Fibroblast of gingiva (primary cell): ENCODE measurements around the gene DOCK1.

ENCODE experiments used
- DNase-seq: peaks from one replicate; pipeline ENCODE4 v3.0.0-alpha.2; 2011; ENCODE audit warnings: low read depth

The DOCK1 gene

DNA sequence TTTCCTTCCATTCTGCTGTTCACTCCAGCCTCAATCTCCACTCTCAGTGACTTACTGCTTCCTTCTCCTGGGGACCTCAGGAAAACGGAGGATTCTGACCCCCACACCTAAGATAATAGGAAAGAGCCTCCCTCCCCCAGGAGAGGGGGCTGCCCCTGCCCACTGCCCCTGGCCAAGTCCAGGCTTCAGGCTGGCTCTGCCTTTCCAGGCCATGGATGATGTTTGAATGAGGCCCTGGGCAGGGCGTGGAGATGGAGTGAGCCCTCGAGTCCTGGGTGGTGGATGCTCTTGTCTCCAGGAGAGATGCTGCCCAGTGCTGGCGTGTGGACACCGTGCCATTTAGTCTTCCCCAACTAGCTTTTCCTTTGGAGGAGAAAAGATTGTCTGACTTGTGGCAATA, 184.2 kb downstream of the DOCK1 start:
- no peak for DNase-seq

- DNase-seq = no peak
Observed at GRCh38 chr10:127090138-127090537, 184.9 kb downstream of the DOCK1 start.

- no peak for DNase-seq
Observed at GRCh38 chr10:127091354-127091753, 186.1 kb downstream of the DOCK1 start.

- DNase-seq = no peak
Observed at GRCh38 chr10:127092916-127093315, 187.7 kb downstream of the DOCK1 start.

DNA sequence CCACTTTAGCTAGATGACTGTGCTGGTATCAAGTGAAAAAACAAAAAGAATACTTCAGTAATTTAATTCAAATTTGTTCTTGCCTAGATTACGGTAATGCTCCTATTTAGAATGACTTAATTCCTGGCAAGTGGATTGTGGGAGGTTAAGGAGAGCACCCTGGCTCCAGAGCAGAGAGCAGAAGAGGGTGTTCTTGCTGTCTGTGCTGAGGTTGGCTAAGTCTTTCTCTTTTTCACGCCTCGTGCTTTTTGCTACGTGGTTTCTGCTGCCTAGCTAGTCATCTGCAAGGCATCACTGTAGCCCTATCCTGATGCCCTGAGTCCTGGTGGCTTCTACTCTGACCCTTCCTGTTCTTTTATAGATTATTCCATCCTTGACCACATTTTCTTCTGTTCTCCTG, 189.8 kb downstream of the DOCK1 start:
- no peak for DNase-seq

DNA sequence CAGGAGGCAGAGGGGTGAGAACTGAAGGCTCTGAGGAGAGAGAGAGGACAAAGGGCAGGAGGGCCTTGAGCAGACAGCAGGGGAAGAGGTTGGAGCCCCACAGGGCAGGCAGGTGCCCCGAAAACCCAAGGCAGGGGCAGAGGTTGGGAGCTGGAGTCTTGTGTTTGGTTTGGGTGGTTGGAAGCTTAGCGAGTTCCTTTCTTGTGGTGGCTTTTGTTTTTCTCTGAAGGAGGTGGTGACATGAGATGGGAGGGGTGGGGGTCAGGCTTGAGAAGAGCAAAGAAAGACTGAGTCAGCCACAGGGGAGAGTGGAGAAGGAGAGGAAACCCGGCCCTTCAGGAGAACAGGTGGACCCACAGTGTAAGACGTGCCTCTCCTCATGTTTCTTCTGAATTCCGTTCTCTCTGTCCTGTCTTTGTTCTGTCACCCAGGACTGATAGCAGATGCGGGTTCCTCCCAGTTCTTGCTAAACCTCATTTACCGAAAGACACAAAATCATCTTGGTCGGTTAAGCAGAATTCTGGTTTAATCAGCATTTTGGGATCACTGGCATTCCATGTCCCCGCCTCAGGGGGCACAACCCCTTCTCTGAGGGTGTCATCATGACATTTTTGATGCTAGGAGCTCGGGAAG, 195.9 kb downstream of the DOCK1 start:
- no peak for DNase-seq

DNA sequence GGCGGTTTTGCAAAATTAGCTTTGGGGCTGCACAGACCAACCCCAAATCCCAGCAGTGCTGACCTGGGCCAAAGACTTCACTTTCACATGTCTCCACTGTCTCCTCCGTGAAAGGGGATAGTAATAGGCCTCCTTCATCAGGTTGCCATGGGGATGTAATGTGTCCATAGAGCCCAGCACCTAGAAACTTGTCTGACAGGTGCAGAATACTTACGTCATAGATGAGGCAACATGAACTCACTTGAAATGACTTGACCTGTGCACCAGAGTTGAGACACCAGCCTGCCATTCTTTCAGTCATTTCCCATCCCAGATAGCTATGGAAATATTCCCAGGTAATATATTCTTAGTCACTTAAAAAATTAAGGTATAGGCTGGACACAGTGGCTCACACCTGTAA, 196.9 kb downstream of the DOCK1 start:
- DNase-seq = no peak

- no peak for DNase-seq
Observed at GRCh38 chr10:127115100-127115499, 209.9 kb downstream of the DOCK1 start.

DNA sequence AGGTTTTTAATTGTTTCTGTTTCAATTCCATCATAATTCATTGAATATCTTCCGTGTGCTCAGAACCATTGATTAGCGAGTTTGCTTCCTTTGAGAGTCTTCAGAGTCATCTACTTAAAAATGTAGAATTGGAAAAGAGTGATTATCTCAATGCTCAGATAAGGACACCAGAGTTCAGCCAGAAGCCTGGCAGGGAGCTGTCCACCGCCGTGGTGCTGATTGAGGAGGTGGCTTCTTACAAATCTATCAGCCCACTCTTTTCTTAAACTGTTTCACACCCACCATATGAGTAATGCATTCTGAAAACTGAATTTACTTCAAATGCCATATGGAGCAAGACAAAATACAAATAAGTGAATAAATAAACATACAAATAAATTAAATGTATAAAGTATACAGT, 211.9 kb downstream of the DOCK1 start:
- DNase-seq = peak; percentile 17

GRCh38 chr10:127118034-127118433, 212.8 kb downstream of the DOCK1 start:
- no peak for DNase-seq

- DNase-seq = no peak
Observed at GRCh38 chr10:127119936-127120335, 214.7 kb downstream of the DOCK1 start.

DNA sequence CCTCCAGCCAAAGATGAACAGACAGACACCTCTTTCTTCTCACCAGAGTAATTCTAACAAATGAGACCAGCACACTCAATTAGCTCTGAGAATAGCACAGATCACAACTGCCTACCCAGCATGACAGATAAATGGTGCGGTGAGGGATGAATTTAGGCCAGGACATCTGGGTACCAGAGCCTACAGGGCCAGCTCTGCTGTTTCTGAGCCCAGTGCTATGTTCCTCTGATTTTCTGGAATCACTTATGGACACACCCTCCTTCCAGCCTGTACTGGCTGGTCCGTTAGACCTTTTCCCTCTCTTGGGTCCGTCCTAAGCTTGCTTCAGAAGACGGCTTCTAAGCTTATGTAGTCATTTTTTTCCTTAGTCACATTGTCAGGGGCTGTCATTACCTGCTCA, 217.6 kb downstream of the DOCK1 start:
- no peak for DNase-seq

- DNase-seq = no peak
Observed at GRCh38 chr10:127123626-127124025, 218.4 kb downstream of the DOCK1 start.

DNA sequence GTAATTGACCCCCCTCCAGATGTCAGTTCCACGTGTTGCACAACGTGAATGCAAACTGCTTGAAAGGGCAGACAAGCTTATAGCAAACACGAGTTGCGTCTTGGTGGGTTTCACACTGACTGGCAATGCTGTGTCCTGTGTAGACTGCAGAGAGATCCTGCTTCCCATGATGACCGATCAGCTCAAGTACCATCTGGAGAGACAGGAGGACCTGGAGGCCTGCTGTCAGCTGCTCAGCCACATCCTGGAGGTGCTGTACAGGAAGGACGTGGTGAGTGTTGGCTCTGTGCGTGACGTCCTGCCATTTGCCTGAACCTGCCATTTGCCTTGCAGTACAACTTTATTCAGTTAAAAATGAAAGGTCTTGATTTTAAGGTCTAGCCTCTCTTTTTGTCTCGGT, 220.1 kb downstream of the DOCK1 start:
- DNase-seq = no peak

DNA sequence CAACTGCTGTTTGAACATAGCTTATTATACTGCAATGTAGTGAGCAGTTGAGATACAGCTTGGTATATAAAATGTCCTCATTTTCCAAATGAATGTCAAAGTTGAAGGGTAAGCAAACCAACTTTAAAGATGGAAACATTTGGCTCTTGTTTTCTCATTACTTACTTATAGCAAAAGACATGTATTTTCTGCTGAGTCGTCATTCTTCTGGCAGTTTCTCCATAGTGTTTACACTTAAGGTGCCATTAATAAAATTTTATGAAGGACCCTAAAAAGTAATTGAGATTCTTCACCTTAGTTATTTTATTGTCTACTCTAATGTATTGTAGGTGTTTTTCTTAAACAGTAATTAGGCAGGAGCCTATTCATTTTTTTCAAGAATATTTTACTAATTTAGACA, 222.6 kb downstream of the DOCK1 start:
- DNase-seq = no peak

GRCh38 chr10:127129104-127129503, 223.9 kb downstream of the DOCK1 start:
- DNase-seq = no peak

DNA sequence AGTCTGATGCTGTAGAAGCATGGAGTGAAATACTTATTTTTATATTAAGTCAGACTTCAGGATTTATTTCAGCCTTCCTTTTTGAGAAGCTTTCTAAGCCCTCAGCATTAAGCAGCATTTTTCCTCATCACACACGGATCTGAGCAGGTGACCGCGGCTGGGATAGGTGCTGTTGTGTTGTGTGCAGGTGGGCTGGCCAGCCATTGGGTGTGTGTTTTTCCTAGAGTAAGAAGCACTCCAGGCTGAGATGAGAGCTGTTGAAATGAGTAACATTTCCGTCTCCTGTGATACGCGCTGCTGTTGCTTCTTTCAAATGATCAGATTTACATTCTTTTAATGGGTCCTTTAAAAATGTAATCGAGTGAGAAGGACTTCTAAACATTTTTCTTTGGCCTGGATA, 227.2 kb downstream of the DOCK1 start:
- DNase-seq = no peak

GRCh38 chr10:127133225-127133624, 228.0 kb downstream of the DOCK1 start:
- DNase-seq = no peak

GRCh38 chr10:127133672-127134500, 228.7 kb downstream of the DOCK1 start:
- no peak for DNase-seq

- no peak for DNase-seq
Observed at GRCh38 chr10:127135844-127136577, 230.8 kb downstream of the DOCK1 start.

GRCh38 chr10:127137391-127137790, 232.2 kb downstream of the DOCK1 start:
- DNase-seq = no peak

DNA sequence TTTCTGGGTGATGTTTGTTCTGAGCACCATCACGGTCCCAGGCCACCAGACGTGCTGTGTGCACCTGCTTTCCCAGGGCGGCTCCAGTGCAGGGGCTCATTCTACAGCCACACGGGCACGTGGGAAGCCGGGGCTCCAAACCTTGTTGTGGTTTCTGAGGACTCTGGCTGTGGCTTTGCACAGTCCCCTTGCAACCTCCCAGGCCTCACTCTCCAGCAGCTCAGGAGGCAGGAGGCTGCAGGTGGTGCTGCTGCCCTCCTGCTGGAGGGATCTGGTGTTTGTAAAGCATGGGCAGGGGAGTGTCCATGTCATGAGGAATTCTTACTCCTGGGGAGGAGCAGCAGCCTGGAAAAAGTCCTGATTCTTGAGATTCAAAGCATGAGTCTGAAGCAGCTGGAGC, 236.9 kb downstream of the DOCK1 start:
- no peak for DNase-seq

GRCh38 chr10:127142856-127143255, 237.6 kb downstream of the DOCK1 start:
- DNase-seq = no peak
